H1 (cell line): Measurements from ENCODE around the gene ASB7.

Experiments
- GABPA ChIP-seq: IDR thresholded peaks from 2 replicates; pipeline ENCODE4 v1.6.1; 2011; ENCODE audit warnings: mild to moderate bottlenecking, low read length, moderate library complexity, borderline replicate concordance; ENCODE audit not compliant: insufficient read depth
- POLR2AphosphoS5 ChIP-seq: IDR thresholded peaks from 2 replicates; pipeline ENCODE4 v1.6.1; 2011; ENCODE audit warnings: low read depth, low read length
- TBP ChIP-seq: IDR thresholded peaks from 2 replicates; pipeline ENCODE4 v1.6.1; 2011; ENCODE audit warnings: low read depth, low read length, improper control_type of control experiment
- TCF12 ChIP-seq: IDR thresholded peaks from 2 replicates; pipeline ENCODE4 v1.6.1; 2011; ENCODE audit warnings: low read depth, mild to moderate bottlenecking, low read length
- TF ChIP-seq, protein P1 (sequence below), 3 experiments: IDR thresholded peaks; 1 replicate in 2 of 3; 2 replicates in 1 of 3; pipeline versions ENCODE4 v1.5.1 to v1.6.1; 2011; ENCODE audit warnings: low read length in 3 of 3, mild to moderate bottlenecking in 3 of 3, inconsistent platforms in 2 of 3, low read depth in 1 of 3, moderate library complexity in 1 of 3; ENCODE audit not compliant: insufficient read depth in 1 of 3; ENCODE audit errors: control extremely low read depth in 1 of 3
- TF ChIP-seq, protein P2 (sequence below): IDR thresholded peaks from 2 replicates; pipeline ENCODE4 v1.6.1; 2012; ENCODE audit warnings: inconsistent platforms

DNA sequence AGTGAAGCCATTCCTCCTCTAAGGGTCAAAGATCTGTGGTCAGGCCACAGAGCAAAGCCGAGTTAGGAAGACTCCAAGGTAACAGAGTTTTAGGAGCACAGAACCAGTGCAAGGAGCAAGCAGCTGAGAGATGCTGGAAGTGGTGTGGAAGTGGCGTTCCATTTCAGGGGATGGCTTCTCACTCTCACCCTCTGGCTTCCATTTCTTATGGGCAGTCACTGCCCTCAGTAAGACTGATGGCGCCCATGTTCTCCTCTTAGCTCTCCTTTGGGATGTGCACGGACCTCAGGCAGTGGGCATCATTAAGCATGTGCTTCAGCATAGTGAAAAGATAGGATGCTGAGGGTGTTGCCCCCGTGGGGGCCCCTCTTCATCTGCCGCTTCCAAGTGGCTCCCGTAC lies 90.3 kb downstream of the ASB7 start:
- TF ChIP-seq POLR2AphosphoS5 (no peak), GABPA (no peak), TCF12 (no peak), TBP (no peak)
- TF ChIP-seq, protein P1, sequence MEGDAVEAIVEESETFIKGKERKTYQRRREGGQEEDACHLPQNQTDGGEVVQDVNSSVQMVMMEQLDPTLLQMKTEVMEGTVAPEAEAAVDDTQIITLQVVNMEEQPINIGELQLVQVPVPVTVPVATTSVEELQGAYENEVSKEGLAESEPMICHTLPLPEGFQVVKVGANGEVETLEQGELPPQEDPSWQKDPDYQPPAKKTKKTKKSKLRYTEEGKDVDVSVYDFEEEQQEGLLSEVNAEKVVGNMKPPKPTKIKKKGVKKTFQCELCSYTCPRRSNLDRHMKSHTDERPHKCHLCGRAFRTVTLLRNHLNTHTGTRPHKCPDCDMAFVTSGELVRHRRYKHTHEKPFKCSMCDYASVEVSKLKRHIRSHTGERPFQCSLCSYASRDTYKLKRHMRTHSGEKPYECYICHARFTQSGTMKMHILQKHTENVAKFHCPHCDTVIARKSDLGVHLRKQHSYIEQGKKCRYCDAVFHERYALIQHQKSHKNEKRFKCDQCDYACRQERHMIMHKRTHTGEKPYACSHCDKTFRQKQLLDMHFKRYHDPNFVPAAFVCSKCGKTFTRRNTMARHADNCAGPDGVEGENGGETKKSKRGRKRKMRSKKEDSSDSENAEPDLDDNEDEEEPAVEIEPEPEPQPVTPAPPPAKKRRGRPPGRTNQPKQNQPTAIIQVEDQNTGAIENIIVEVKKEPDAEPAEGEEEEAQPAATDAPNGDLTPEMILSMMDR (IDR thresholded peaks at IDR 0.05; ENCODE audit: control extremely low read depth in 1 of 3, insufficient read depth in 1 of 3, low read depth in 1 of 3, low read length in 3 of 3): no peak
- TF ChIP-seq, protein P2, sequence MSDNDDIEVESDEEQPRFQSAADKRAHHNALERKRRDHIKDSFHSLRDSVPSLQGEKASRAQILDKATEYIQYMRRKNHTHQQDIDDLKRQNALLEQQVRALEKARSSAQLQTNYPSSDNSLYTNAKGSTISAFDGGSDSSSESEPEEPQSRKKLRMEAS: no peak
